ENCODE results near the gene SIRPD. TPM values are rescaled to one million over a fixed set of nuclear protein-coding genes. Genes with fewer than 3 reads are reported as not detected.

Gene SIRPD
- total RNA-seq, 3 donors from 2014 or later: not detected

- H3K36me3 ChIP-seq (ENCODE audit: low read depth): no peaks in the 10 kb centered on the region
- no peaks in the 10 kb centered on the region for H3K9me3 ChIP-seq
- ATAC-seq: no peak
- H3K4me1 ChIP-seq (ENCODE audit: low read depth): no peaks in the 10 kb centered on the region
- intact Hi-C loops (cut with DNase I, micrococcal nuclease): no loop called here
- DNase-seq: no peak
- TF ChIP-seq CTCF (IDR thresholded peaks at IDR 0.05): no peak
- no peak overlapping the region for H3K4me3 ChIP-seq
Measured at GRCh38 chr20:1527923-1528322, 29.6 kb downstream of the SIRPD start.

GRCh38 chr20:1526896-1527295, 30.6 kb downstream of the SIRPD start:
- no peak for DNase-seq
- Histone ChIP-seq H3K9me3 (no peaks in the 10 kb centered on the region), H3K36me3 (ENCODE audit: low read depth) (no peaks in the 10 kb centered on the region), H3K4me3 (no peak overlapping the region), H3K4me1 (ENCODE audit: low read depth) (no peaks in the 10 kb centered on the region)
- ATAC-seq: no peak
- no peak for TF ChIP-seq CTCF (IDR thresholded peaks at IDR 0.05)
- intact Hi-C loops (cut with DNase I, micrococcal nuclease): no loop called here

- intact Hi-C loops (cut with DNase I, micrococcal nuclease): no loop called here
- H3K4me3 ChIP-seq: no peak overlapping the region
- H3K36me3 ChIP-seq (ENCODE audit: low read depth): no peaks in the 10 kb centered on the region
- no peak for TF ChIP-seq CTCF (IDR thresholded peaks at IDR 0.05)
- H3K9me3 ChIP-seq: no peaks in the 10 kb centered on the region
- no peak for DNase-seq
- no peak for ATAC-seq
- no peaks in the 10 kb centered on the region for H3K4me1 ChIP-seq (ENCODE audit: low read depth)
Measured at GRCh38 chr20:1526310-1526709, 31.2 kb downstream of the SIRPD start.

- ATAC-seq (no peak), DNase-seq (no peak)
- TF ChIP-seq CTCF (IDR thresholded peaks at IDR 0.05): no peak
Measured at GRCh38 chr20:1524004-1524403, 33.5 kb downstream of the SIRPD start.

GRCh38 chr20:1517010-1517409, 40.5 kb downstream of the SIRPD start:
- H3K4me1 ChIP-seq (ENCODE audit: low read depth): no peaks in the 10 kb centered on the region
- TF ChIP-seq CTCF (IDR thresholded peaks at IDR 0.05): no peak
- no peaks in the 10 kb centered on the region for H3K36me3 ChIP-seq (ENCODE audit: low read depth)
- no peak for ATAC-seq
- no peak for DNase-seq
- no peaks in the 10 kb centered on the region for H3K9me3 ChIP-seq
- H3K4me3 ChIP-seq: no peak overlapping the region
- intact Hi-C loops (cut with DNase I, micrococcal nuclease): no loop called here

More at GRCh38 chr20:1524004-1524403, 33.5 kb downstream of the SIRPD start:
- H3K4me1 ChIP-seq (ENCODE audit: low read depth): no peaks in the 10 kb centered on the region
- H3K4me3 ChIP-seq: no peak overlapping the region
- no peaks in the 10 kb centered on the region for H3K36me3 ChIP-seq (ENCODE audit: low read depth)
- intact Hi-C loops (cut with DNase I, micrococcal nuclease): no loop called here
- no peaks in the 10 kb centered on the region for H3K9me3 ChIP-seq

- TF ChIP-seq CTCF (IDR thresholded peaks at IDR 0.05): no peak
- Histone ChIP-seq H3K4me1 (ENCODE audit: low read depth) (no peaks in the 10 kb centered on the region), H3K4me3 (no peak overlapping the region), H3K36me3 (ENCODE audit: low read depth) (no peaks in the 10 kb centered on the region), H3K9me3 (no peaks in the 10 kb centered on the region)
- ATAC-seq (no peak), DNase-seq (no peak)
- intact Hi-C loops (cut with DNase I, micrococcal nuclease): no loop called here
Measured at GRCh38 chr20:1513801-1514200, 43.7 kb downstream of the SIRPD start.

Data from mucosa of descending colon (tissue), 3 donors.